GM12878 (cell line): ENCODE measurements around the gene MYPN. TPM values are rescaled to one million over a fixed set of nuclear protein-coding genes. Genes with fewer than 3 reads are reported as not detected.

Experiments used
- ATAC-seq: fragments of 200-7000 bp; cut with Tn5 transposase; 3 replicates; pipeline ENCODE4 v1.9.1; 2020; ENCODE audit warnings: mild to moderate bottlenecking, moderate library complexity
- BruUV-seq: library from RNA; stranded (reverse); fragments of 400-500 nt; replicated peaks from 2 replicates; lab custom pipeline; 2021; lab: Mats Ljungman, UMichigan
- CTCF ChIA-PET: fragments of 300-600 bp; sonication (Branson Sonifier 250); formaldehyde crosslinking; extraction: SDS; loops from one replicate; lab custom pipeline; 2021; ENCODE audit warnings: inconsistent platforms; lab: Yijun Ruan, JAX
- POLR2A ChIA-PET: fragments of 350-600 bp; formaldehyde crosslinking; extraction: SDS; loops from one replicate; lab custom pipeline; 2021; ENCODE audit warnings: inconsistent platforms; lab: Charles Lee
- RAD21 ChIA-PET: fragments of 300-600 bp; sonication (Branson Sonifier 250); formaldehyde crosslinking; loops from one replicate; lab custom pipeline; 2023; ENCODE audit warnings: antibody characterized with exemption; ENCODE audit not compliant: unreplicated experiment; lab: Charles Lee
- SMC1A ChIA-PET: fragments of 300-600 bp; sonication (Branson Sonifier 250); formaldehyde crosslinking; loops from one replicate; lab custom pipeline; 2023; ENCODE audit not compliant: unreplicated experiment, uncharacterized antibody; lab: Charles Lee
- DNase-seq: peaks from one replicate; pipeline ENCODE4 v3.0.0-alpha.2; 2011; ENCODE audit warnings: low read depth, low spot score
- FAIRE-seq: peaks from 3 replicates; lab custom pipeline; 2011; peaks lifted over from hg19 to GRCh38; lab: Jason Lieb, UNC
- H2AFZ ChIP-seq: 2 replicates; pipeline ENCODE4 v1.6.0; 2011; ENCODE audit warnings: low read depth, low read length, control low read depth; ENCODE audit not compliant: control insufficient read depth
- H3K27ac ChIP-seq: 2 replicates; pipeline ENCODE4 v1.5.1; 2011; ENCODE audit warnings: control low read depth; ENCODE audit not compliant: control insufficient read depth, insufficient read depth
- H3K27me3 ChIP-seq, 2 experiments: replicated peaks in 1 of 2; 2 replicates each; pipeline versions ENCODE4 v1.6.0 to v1.6.1; 2011; ENCODE audit warnings: low read length in 1 of 2; ENCODE audit not compliant: control insufficient read depth in 2 of 2, insufficient read depth in 2 of 2
- H3K36me3 ChIP-seq, 2 experiments: 2 replicates each; pipeline ENCODE4 v1.5.1; 2011; ENCODE audit warnings: low read length in 1 of 2; ENCODE audit not compliant: control insufficient read depth in 2 of 2, insufficient read depth in 2 of 2
- H3K4me1 ChIP-seq: 2 replicates; pipeline ENCODE4 v1.6.1; 2011; ENCODE audit warnings: mild to moderate bottlenecking, low read length, moderate library complexity, mixed read lengths; ENCODE audit not compliant: control insufficient read depth, insufficient read depth
- H3K4me2 ChIP-seq: 2 replicates; pipeline ENCODE4 v1.6.0; 2011; ENCODE audit warnings: control low read depth; ENCODE audit not compliant: control insufficient read depth, insufficient read depth
- H3K4me3 ChIP-seq: fragments of 200-600 bp; sonication (generic); 2 replicates; pipeline ENCODE4 v1.5.1; 2016
- H3K79me2 ChIP-seq: 2 replicates; pipeline ENCODE4 v1.6.0; 2011; ENCODE audit warnings: low read length; ENCODE audit not compliant: control insufficient read depth, insufficient read depth
- H3K9ac ChIP-seq: 2 replicates; pipeline ENCODE4 v1.8.0; 2011; ENCODE audit warnings: low read length, control low read depth, mixed read lengths; ENCODE audit not compliant: control insufficient read depth, insufficient read depth
- H3K9me3 ChIP-seq: replicated peaks from 3 replicates; pipeline ENCODE4 v1.5.1; 2011; ENCODE audit warnings: mild to moderate bottlenecking, low read length; ENCODE audit not compliant: control insufficient read depth, insufficient read depth
- H4K20me1 ChIP-seq: 2 replicates; pipeline ENCODE4 v1.6.0; 2011; ENCODE audit not compliant: control insufficient read depth, insufficient read depth
- BCLAF1 ChIP-seq: fragments of 450-650 bp; IDR thresholded peaks from 2 replicates; pipeline ENCODE4 v1.6.1; 2017; ENCODE audit warnings: antibody characterized with exemption, mild to moderate bottlenecking, moderate library complexity
- CHD4 ChIP-seq: fragments of 200-600 bp; sonication (generic); IDR thresholded peaks from 2 replicates; pipeline ENCODE4 v1.6.1; 2016; ENCODE audit warnings: mild to moderate bottlenecking
- IRF5 ChIP-seq: fragments of 450-650 bp; IDR thresholded peaks from 2 replicates; pipeline ENCODE4 v1.6.1; 2017; ENCODE audit warnings: borderline replicate concordance
- MTA2 ChIP-seq: fragments of 450-650 bp; IDR thresholded peaks from 2 replicates; pipeline ENCODE4 v1.6.1; 2016; ENCODE audit warnings: low read depth, mild to moderate bottlenecking, moderate library complexity
- POLR2AphosphoS5 ChIP-seq: IDR thresholded peaks from 2 replicates; pipeline ENCODE4 v1.6.1; 2011; ENCODE audit warnings: mild to moderate bottlenecking, low read length, inconsistent platforms
- POU2F2 ChIP-seq: IDR thresholded peaks from 3 replicates; pipeline ENCODE4 v1.6.1; 2011; ENCODE audit warnings: low read depth, mild to moderate bottlenecking, low read length, borderline replicate concordance
- RCOR1 ChIP-seq: conservative IDR thresholded peaks from 2 replicates; pipeline ENCODE4 v1.6.1; 2012; ENCODE audit warnings: low read depth, low read length, improper control_type of control experiment
- SKIL ChIP-seq: fragments of 450-650 bp; IDR thresholded peaks from 2 replicates; pipeline ENCODE4 v1.6.1; 2017; ENCODE audit warnings: mild to moderate bottlenecking, low read depth, inconsistent platforms; ENCODE audit not compliant: poor library complexity, severe bottlenecking
- SP1 ChIP-seq: IDR thresholded peaks from one replicate; pipeline ENCODE4 v1.6.1; 2011; ENCODE audit warnings: low read depth, low read length
- ZNF24 ChIP-seq: fragments of 450-650 bp; IDR thresholded peaks from 2 replicates; pipeline ENCODE4 v1.6.1; 2017; ENCODE audit warnings: antibody characterized with exemption, mild to moderate bottlenecking
- ZNF274 ChIP-seq: IDR thresholded peaks from one replicate; pipeline ENCODE4 v1.8.0; 2011; ENCODE audit not compliant: insufficient read length, insufficient read depth
- ZNF622 ChIP-seq: fragments of 450-650 bp; IDR thresholded peaks from 2 replicates; pipeline ENCODE4 v1.6.1; 2017; ENCODE audit warnings: mild to moderate bottlenecking, inconsistent platforms
- whole genome bisulfite sequencing: methylation state at CpG from one replicate; pipeline ENCODE4 v1.1.6; 2016; ENCODE audit warnings: low lambda C conversion rate; ENCODE audit not compliant: insufficient replicate concordance, insufficient coverage; ENCODE audit errors: missing lambda C conversion rate; 5-methylcytosine and 5-hydroxymethylcytosine counted together
- in situ Hi-C: fragments of 300-500 bp; cut with MboI; formaldehyde crosslinking; loops from 9 replicates; pipeline ENCODE4 v1.14.3; 2018; ENCODE audit warnings: mixed read lengths
- intact Hi-C: fragments of 100-400 bp; cut with micrococcal nuclease; formaldehyde crosslinking; loops from one replicate; pipeline ENCODE4 v1.14.2; 2022; ENCODE audit not compliant: unreplicated experiment
- polyA plus RNA-seq, 11 experiments: library from polyadenylated mRNA; depleted of rRNA in 4 of 11; unstranded in 6 of 11; stranded (reverse) in 5 of 11; fragments of >200 nt; fragmentation: Nextera tagmentation in 4 of 11; fragmentation: Illumina TruSeq in 1 of 11; extraction: Ambion mirVana in 4 of 11; extraction: Trizol in 1 of 11; gene quantifications; 1 replicate in 1 of 11; 2 replicates in 10 of 11; pipeline versions ENCODE4 v1.2.1 to v1.2.3, GENCODE V29; 2011 to 2016; ENCODE audit warnings: inconsistent platforms in 2 of 11, missing spikeins in 2 of 11, low read depth in 1 of 11
- total RNA-seq, 4 experiments: library from RNA; depleted of rRNA in 3 of 4; stranded (reverse); fragments of >200 nt in 3 of 4; fragmentation: Illumina TruSeq in 1 of 4; extraction: Trizol in 1 of 4; gene quantifications; 2 replicates each; pipeline versions ENCODE4 v1.2.1 to v1.2.3, GENCODE V29; 2013 to 2021

Gene MYPN
- total and polyA plus RNA-seq, 10 of the 15 experiments (the other 5 are each of a cell fraction or from before 2014, with no cell fraction given) = 0.01 to 0.02 TPM; not detected in 8

GRCh38 chr10:68249297-68249696, 140.0 kb downstream of the MYPN start:
- POLR2A ChIA-PET = no interaction called here
- H3K27me3 ChIP-seq = no peaks in the 10 kb centered on the region
- SMC1A ChIA-PET = interaction anchor here (0.7 kb wide), 1 partner anchor 14 kb away, joined by 3 read pairs; no protein-coding TSS in a partner anchor
- intact Hi-C loops = no loop called here
- H3K4me2 ChIP-seq = no peak overlapping the region
- H3K4me3 ChIP-seq = no peak overlapping the region
- no peaks in the 10 kb centered on the region for H3K36me3 ChIP-seq
- H2AFZ ChIP-seq = no peak overlapping the region
- no peak for FAIRE-seq
- in situ Hi-C loops = no loop called here
- H3K79me2 ChIP-seq = no peaks in the 10 kb centered on the region
- RAD21 ChIA-PET = no interaction called here
- BruUV-seq = no TSS peak
- peaks cover 7% of the 10 kb centered on the region for H3K4me1 ChIP-seq
- DNase-seq = no peak
- 50% methylated on average over 4 of the region's 4 CpGs for WGBS
- H3K27ac ChIP-seq = no peak overlapping the region
- no peak for ATAC-seq
- H3K9ac ChIP-seq = no peak overlapping the region
- H4K20me1 ChIP-seq = no peaks in the 10 kb centered on the region
- TF ChIP-seq ZNF622 (no peak), CHD4 (no peak), MTA2 (no peak), SP1 (no peak), ZNF24 (no peak)
- CTCF ChIA-PET = interaction anchor here (0.6 to 1.4 kb wide), 5 partner anchors 37 to 385 kb away, joined by 3 to 5 read pairs (median 3); no protein-coding TSS in a partner anchor
- no peaks in the 10 kb centered on the region for H3K9me3 ChIP-seq

GRCh38 chr10:68251151-68251550, 141.9 kb downstream of the MYPN start:
- no peak overlapping the region for H3K27ac ChIP-seq
- H2AFZ ChIP-seq = no peak overlapping the region
- H3K27me3 ChIP-seq = no peaks in the 10 kb centered on the region
- 91% methylated on average over 7 of the region's 7 CpGs for WGBS
- intact Hi-C loops (no loop called here), in situ Hi-C loops (no loop called here)
- RAD21 ChIA-PET = no interaction called here
- H3K79me2 ChIP-seq = no peaks in the 10 kb centered on the region
- no peak for ATAC-seq
- no peaks in the 10 kb centered on the region for H3K36me3 ChIP-seq
- H4K20me1 ChIP-seq = no peaks in the 10 kb centered on the region
- H3K4me2 ChIP-seq = no peak overlapping the region
- DNase-seq = no peak
- H3K4me1 ChIP-seq = peaks cover 7% of the 10 kb centered on the region
- CTCF ChIA-PET = interaction anchor here (1.0 to 2.3 kb wide), 3 partner anchors 21 to 51 kb away, joined by 3 to 7 read pairs (median 3); no protein-coding TSS in a partner anchor
- FAIRE-seq = no peak
- H3K4me3 ChIP-seq = no peak overlapping the region
- BruUV-seq = no TSS peak
- H3K9me3 ChIP-seq = no peaks in the 10 kb centered on the region
- SMC1A ChIA-PET = interaction anchor here (1.3 to 1.4 kb wide), 2 partner anchors 34 to 49 kb away, joined by 3 to 4 read pairs; no protein-coding TSS in a partner anchor
- H3K9ac ChIP-seq = no peak overlapping the region
- POLR2A ChIA-PET = interaction anchor here (0.6 kb wide), 1 partner anchor 58 kb away, joined by 3 read pairs; no protein-coding TSS in a partner anchor
- TF ChIP-seq POLR2AphosphoS5 (no peak), RCOR1 (no peak), BCLAF1 (no peak), POU2F2 (no peak), SKIL (no peak), ZNF24 (no peak), IRF5 (no peak), ZNF274 (no peak)
